HL-60 (cell line): ENCODE measurements around the gene MCOLN1.

ENCODE experiments used
- DNase-seq, 2 experiments: peaks; one replicate each; pipeline ENCODE4 v3.0.0-alpha.2; 2010 to 2020; ENCODE audit warnings: low read depth in 1 of 2, low spot score in 1 of 2
- H3K27ac ChIP-seq: fragments of 250-450 bp; sonication (Bioruptor Pico); replicated peaks from 2 replicates; pipeline ENCODE4 v1.5.1; 2020; ENCODE audit warnings: mild to moderate bottlenecking, moderate library complexity
- H3K27me3 ChIP-seq: fragments of 250-450 bp; sonication (Bioruptor Pico); 2 replicates; pipeline ENCODE4 v1.5.1; 2021; ENCODE audit warnings: mild to moderate bottlenecking, moderate library complexity; ENCODE audit not compliant: insufficient read depth, poor library complexity, severe bottlenecking
- H3K4me3 ChIP-seq: replicated peaks from 2 replicates; pipeline ENCODE4 v1.5.1; 2011; ENCODE audit warnings: mild to moderate bottlenecking, control low read depth, low read length; ENCODE audit not compliant: insufficient read depth
- GABPA ChIP-seq: IDR thresholded peaks from 2 replicates; pipeline ENCODE4 v1.6.1; 2012; ENCODE audit warnings: low read depth
- POLR2AphosphoS5 ChIP-seq: IDR thresholded peaks from 2 replicates; pipeline ENCODE4 v1.6.1; 2012; ENCODE audit warnings: low read depth
- SPI1 ChIP-seq: IDR thresholded peaks from 2 replicates; pipeline ENCODE4 v1.6.1; 2012; ENCODE audit warnings: low read depth, mild to moderate bottlenecking, borderline replicate concordance
- TF ChIP-seq, protein P1 (sequence below): IDR thresholded peaks from 2 replicates; pipeline ENCODE4 v1.6.1; 2012; ENCODE audit warnings: low read depth; ENCODE audit not compliant: insufficient replicate concordance
- TF ChIP-seq, protein P2 (sequence below): IDR thresholded peaks from one replicate; pipeline ENCODE4 v1.5.1; 2011; ENCODE audit warnings: low read length, control low read depth, inconsistent platforms; ENCODE audit not compliant: insufficient read depth

Gene MCOLN1

GRCh38 chr19:7524992-7525739 is 2.7 kb downstream of the MCOLN1 start:
- no peak for TF ChIP-seq POLR2AphosphoS5
- TF ChIP-seq, protein P1, sequence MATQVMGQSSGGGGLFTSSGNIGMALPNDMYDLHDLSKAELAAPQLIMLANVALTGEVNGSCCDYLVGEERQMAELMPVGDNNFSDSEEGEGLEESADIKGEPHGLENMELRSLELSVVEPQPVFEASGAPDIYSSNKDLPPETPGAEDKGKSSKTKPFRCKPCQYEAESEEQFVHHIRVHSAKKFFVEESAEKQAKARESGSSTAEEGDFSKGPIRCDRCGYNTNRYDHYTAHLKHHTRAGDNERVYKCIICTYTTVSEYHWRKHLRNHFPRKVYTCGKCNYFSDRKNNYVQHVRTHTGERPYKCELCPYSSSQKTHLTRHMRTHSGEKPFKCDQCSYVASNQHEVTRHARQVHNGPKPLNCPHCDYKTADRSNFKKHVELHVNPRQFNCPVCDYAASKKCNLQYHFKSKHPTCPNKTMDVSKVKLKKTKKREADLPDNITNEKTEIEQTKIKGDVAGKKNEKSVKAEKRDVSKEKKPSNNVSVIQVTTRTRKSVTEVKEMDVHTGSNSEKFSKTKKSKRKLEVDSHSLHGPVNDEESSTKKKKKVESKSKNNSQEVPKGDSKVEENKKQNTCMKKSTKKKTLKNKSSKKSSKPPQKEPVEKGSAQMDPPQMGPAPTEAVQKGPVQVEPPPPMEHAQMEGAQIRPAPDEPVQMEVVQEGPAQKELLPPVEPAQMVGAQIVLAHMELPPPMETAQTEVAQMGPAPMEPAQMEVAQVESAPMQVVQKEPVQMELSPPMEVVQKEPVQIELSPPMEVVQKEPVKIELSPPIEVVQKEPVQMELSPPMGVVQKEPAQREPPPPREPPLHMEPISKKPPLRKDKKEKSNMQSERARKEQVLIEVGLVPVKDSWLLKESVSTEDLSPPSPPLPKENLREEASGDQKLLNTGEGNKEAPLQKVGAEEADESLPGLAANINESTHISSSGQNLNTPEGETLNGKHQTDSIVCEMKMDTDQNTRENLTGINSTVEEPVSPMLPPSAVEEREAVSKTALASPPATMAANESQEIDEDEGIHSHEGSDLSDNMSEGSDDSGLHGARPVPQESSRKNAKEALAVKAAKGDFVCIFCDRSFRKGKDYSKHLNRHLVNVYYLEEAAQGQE: no peak
- no peak for TF ChIP-seq GABPA
- TF ChIP-seq, protein P2, sequence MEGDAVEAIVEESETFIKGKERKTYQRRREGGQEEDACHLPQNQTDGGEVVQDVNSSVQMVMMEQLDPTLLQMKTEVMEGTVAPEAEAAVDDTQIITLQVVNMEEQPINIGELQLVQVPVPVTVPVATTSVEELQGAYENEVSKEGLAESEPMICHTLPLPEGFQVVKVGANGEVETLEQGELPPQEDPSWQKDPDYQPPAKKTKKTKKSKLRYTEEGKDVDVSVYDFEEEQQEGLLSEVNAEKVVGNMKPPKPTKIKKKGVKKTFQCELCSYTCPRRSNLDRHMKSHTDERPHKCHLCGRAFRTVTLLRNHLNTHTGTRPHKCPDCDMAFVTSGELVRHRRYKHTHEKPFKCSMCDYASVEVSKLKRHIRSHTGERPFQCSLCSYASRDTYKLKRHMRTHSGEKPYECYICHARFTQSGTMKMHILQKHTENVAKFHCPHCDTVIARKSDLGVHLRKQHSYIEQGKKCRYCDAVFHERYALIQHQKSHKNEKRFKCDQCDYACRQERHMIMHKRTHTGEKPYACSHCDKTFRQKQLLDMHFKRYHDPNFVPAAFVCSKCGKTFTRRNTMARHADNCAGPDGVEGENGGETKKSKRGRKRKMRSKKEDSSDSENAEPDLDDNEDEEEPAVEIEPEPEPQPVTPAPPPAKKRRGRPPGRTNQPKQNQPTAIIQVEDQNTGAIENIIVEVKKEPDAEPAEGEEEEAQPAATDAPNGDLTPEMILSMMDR: no peak
- no peak for TF ChIP-seq SPI1
- Histone ChIP-seq H3K4me3 (no peak overlapping the region), H3K27ac (no peak overlapping the region), H3K27me3 (no peaks in the 10 kb centered on the region)
- no peak for DNase-seq

DNA sequence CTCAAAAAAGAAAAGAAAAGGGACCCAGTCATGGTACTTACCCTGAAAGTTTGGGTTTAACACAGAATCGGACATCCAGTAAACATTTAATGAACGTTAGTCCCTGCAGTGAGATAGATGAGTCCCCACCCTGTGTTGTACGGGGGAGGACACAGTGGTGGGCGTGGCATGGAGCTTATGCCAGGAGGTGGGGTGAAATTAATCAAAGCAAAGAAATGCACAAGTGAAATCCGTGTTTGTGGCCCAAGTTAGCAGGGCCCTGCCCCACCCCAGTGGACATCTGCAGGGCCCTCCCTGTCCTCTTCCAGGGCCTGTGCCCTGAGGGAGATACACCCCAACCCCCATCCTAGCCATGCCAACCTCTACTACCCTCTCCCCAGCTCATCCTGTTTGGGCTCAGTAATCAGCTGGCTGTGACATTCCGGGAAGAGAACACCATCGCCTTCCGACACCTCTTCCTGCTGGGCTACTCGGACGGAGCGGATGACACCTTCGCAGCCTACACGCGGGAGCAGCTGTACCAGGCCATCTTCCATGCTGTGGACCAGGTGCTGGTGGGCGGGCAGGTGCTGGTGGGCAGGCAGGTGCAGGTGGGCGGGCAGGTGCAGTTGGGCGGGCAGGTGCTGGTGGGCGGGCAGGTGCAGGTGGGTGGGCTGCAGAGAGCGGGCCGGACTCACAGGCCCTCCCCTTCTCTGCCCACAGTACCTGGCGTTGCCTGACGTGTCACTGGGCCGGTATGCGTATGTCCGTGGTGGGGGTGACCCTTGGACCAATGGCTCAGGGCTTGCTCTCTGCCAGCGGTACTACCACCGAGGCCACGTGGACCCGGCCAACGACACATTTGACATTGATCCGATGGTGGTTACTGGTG is 3.9 kb downstream of the MCOLN1 start:
- TF ChIP-seq, protein P2: no peak
- no peak for TF ChIP-seq POLR2AphosphoS5
- TF ChIP-seq GABPA: no peak
- TF ChIP-seq SPI1: no peak
- TF ChIP-seq, protein P1: no peak
- no peak overlapping the region for H3K27ac ChIP-seq
- no peak overlapping the region for H3K4me3 ChIP-seq
- no peaks in the 10 kb centered on the region for H3K27me3 ChIP-seq
- no peak for DNase-seq

- peak overlapping the region; percentile 59 for H3K27ac ChIP-seq
- H3K4me3 ChIP-seq: no peak overlapping the region
- no peaks in the 10 kb centered on the region for H3K27me3 ChIP-seq
- TF ChIP-seq POLR2AphosphoS5: peak; percentile 45; the same call in 1 of the 2 replicates
- TF ChIP-seq SPI1: peak; percentile 85
- no peak; the same call in 1 of the 2 replicates for TF ChIP-seq GABPA
- TF ChIP-seq, protein P2: no peak
- TF ChIP-seq, protein P1: peak; percentile 18
- DNase-seq: peak; percentile 68 to 80
These were observed 5.2 kb downstream of the MCOLN1 start for GRCh38 chr19:7527516-7528191.
